Loucy (cell line): ENCODE measurements around the gene ARSA.

Experiments used
- H2AFZ ChIP-seq: fragments of 200-600 bp; sonication (generic); 2 replicates; pipeline ENCODE4 v1.6.0; 2016; ENCODE audit warnings: antibody characterized with exemption, mild to moderate bottlenecking, low read length, moderate library complexity
- H3F3A ChIP-seq: fragments of 200-600 bp; 2 replicates; pipeline ENCODE4 v1.6.0; 2016; ENCODE audit warnings: antibody characterized with exemption, low read depth, mild to moderate bottlenecking
- H3K27me3 ChIP-seq: fragments of 200-600 bp; sonication (generic); 2 replicates; pipeline ENCODE4 v1.6.1; 2014; ENCODE audit warnings: low read length, mild to moderate bottlenecking; ENCODE audit not compliant: insufficient read depth, poor library complexity, severe bottlenecking
- H3K36me3 ChIP-seq: fragments of 200-600 bp; sonication (generic); 2 replicates; pipeline ENCODE4 v1.6.1; 2016; ENCODE audit warnings: low read length; ENCODE audit not compliant: insufficient read depth
- H3K4me1 ChIP-seq: fragments of 200-600 bp; sonication (generic); 2 replicates; pipeline ENCODE4 v1.5.1; 2014; ENCODE audit warnings: low read length, mild to moderate bottlenecking; ENCODE audit not compliant: insufficient read depth, poor library complexity, severe bottlenecking
- H3K4me2 ChIP-seq: fragments of 200-600 bp; sonication (generic); 2 replicates; pipeline ENCODE4 v1.6.0; 2014; ENCODE audit warnings: antibody characterized with exemption, low read length, low read depth, mild to moderate bottlenecking; ENCODE audit not compliant: poor library complexity, severe bottlenecking
- H3K4me3 ChIP-seq: fragments of 200-600 bp; sonication (generic); 2 replicates; pipeline ENCODE4 v1.5.1; 2014; ENCODE audit warnings: low read length, mild to moderate bottlenecking, mixed read lengths; ENCODE audit not compliant: poor library complexity, severe bottlenecking
- H3K79me2 ChIP-seq: fragments of 200-600 bp; sonication (generic); 2 replicates; pipeline ENCODE4 v1.6.1; 2014; ENCODE audit warnings: low read length; ENCODE audit not compliant: insufficient read depth
- H3K9ac ChIP-seq: fragments of 200-600 bp; sonication (generic); 2 replicates; pipeline ENCODE4 v1.6.0; 2014; ENCODE audit warnings: mild to moderate bottlenecking, low read depth, low read length, moderate library complexity; ENCODE audit not compliant: poor library complexity, severe bottlenecking
- H3K9me2 ChIP-seq: fragments of 200-600 bp; sonication (generic); replicated peaks from 2 replicates; pipeline ENCODE4 v1.6.1; 2016; ENCODE audit warnings: low read depth, low read length, mixed read lengths
- H3K9me3 ChIP-seq: fragments of 200-600 bp; sonication (generic); 2 replicates; pipeline ENCODE4 v1.6.1; 2014; ENCODE audit warnings: mild to moderate bottlenecking, antibody characterized with exemption, low read length, low read depth; ENCODE audit not compliant: insufficient read depth
- H4K20me1 ChIP-seq: fragments of 200-600 bp; sonication (generic); 2 replicates; pipeline ENCODE4 v1.6.0; 2014; ENCODE audit warnings: antibody characterized with exemption, low read length, mild to moderate bottlenecking; ENCODE audit not compliant: insufficient read depth, poor library complexity, severe bottlenecking
- CTCF ChIP-seq: fragments of 200-600 bp; sonication (generic); conservative IDR thresholded peaks from 2 replicates; pipeline ENCODE4 v1.5.1; 2014; ENCODE audit warnings: mild to moderate bottlenecking, antibody characterized with exemption, low read length
- EZH2phosphoT487 ChIP-seq: fragments of 200-600 bp; IDR thresholded peaks from 2 replicates; pipeline ENCODE4 v1.6.1; 2018; ENCODE audit warnings: antibody characterized with exemption, mild to moderate bottlenecking, moderate library complexity, borderline replicate concordance

ARSA gene

GRCh38 chr22:50628543-50629134 lies 687 bp upstream of the ARSA start:
- TF ChIP-seq CTCF: no peak
- no peak for TF ChIP-seq EZH2phosphoT487

GRCh38 chr22:50626850-50627641 lies 906 bp downstream of the ARSA start:
- H2AFZ ChIP-seq: peak overlapping the region; percentile 91; the same call in 1 of the 2 replicates
- peaks cover 36% of the 10 kb centered on the region for H3K4me1 ChIP-seq
- no peaks in the 10 kb centered on the region for H3K36me3 ChIP-seq
- H3K4me3 ChIP-seq: peak overlapping the region; percentile 98
- no peaks in the 10 kb centered on the region for H3K9me2 ChIP-seq
- TF ChIP-seq CTCF: no peak
- TF ChIP-seq EZH2phosphoT487: no peak
- no peaks in the 10 kb centered on the region for H3K27me3 ChIP-seq
- H3F3A ChIP-seq: no peaks in the 10 kb centered on the region
- H3K9ac ChIP-seq: peak overlapping the region; percentile 97
- 0 out of 2 replicates have a peak, but pooled peaks cover 7% of the 10 kb centered on the region for H3K79me2 ChIP-seq
- H3K4me2 ChIP-seq: peak overlapping the region; percentile 91
- no peaks in the 10 kb centered on the region for H3K9me3 ChIP-seq
- no peaks in the 10 kb centered on the region for H4K20me1 ChIP-seq

More at GRCh38 chr22:50628543-50629134, 687 bp upstream of the ARSA start:
- Histone ChIP-seq H3K4me1 (peaks cover 26% of the 10 kb centered on the region), H2AFZ (peak overlapping the region; percentile 89), H4K20me1 (no peaks in the 10 kb centered on the region), H3K4me2 (peak overlapping the region; percentile 99), H3F3A (no peaks in the 10 kb centered on the region), H3K9me2 (no peaks in the 10 kb centered on the region), H3K36me3 (no peaks in the 10 kb centered on the region), H3K4me3 (peak overlapping the region; percentile 98), H3K27me3 (no peaks in the 10 kb centered on the region), H3K9ac (peak overlapping the region; percentile 97), H3K9me3 (no peaks in the 10 kb centered on the region), H3K79me2 (0 out of 2 replicates have a peak, but pooled peaks cover 7% of the 10 kb centered on the region)

- TF ChIP-seq EZH2phosphoT487: no peak
- TF ChIP-seq CTCF: 0 out of 2 replicates have a peak, but pooled peaks have one; percentile 3
- Histone ChIP-seq H3K4me1 (peaks cover 35% of the 10 kb centered on the region), H3K4me3 (no peak overlapping the region)
These were observed 1.6 kb downstream of the ARSA start for GRCh38 chr22:50626314-50626849.

More at GRCh38 chr22:50626314-50626849, 1.6 kb downstream of the ARSA start:
- H3K9me3 ChIP-seq: no peaks in the 10 kb centered on the region
- H3F3A ChIP-seq: 0 out of 2 replicates have a peak, but pooled peaks cover 4% of the 10 kb centered on the region
- peak overlapping the region; percentile 91 for H3K4me2 ChIP-seq
- no peak overlapping the region for H2AFZ ChIP-seq
- no peaks in the 10 kb centered on the region for H3K36me3 ChIP-seq
- no peaks in the 10 kb centered on the region for H3K27me3 ChIP-seq
- no peaks in the 10 kb centered on the region for H4K20me1 ChIP-seq
- H3K9me2 ChIP-seq: no peaks in the 10 kb centered on the region
- H3K79me2 ChIP-seq: 0 out of 2 replicates have a peak, but pooled peaks cover 7% of the 10 kb centered on the region
- no peak overlapping the region for H3K9ac ChIP-seq
